HUES48 (cell line): Measurements from ENCODE around the gene MFAP4.

Source experiments
- H3K27ac ChIP-seq: one replicate; pipeline ENCODE4 v1.7.0; 2013; ENCODE audit warnings: low read depth, low read length, inconsistent platforms
- H3K27me3 ChIP-seq: 2 replicates; pipeline ENCODE4 v1.6.1; 2013; ENCODE audit warnings: mild to moderate bottlenecking, low read length; ENCODE audit not compliant: control insufficient read depth, insufficient read depth
- H3K36me3 ChIP-seq: 2 replicates; pipeline ENCODE4 v1.6.1; 2013; ENCODE audit warnings: low read length; ENCODE audit not compliant: control insufficient read depth, insufficient read depth
- H3K4me1 ChIP-seq: 2 replicates; pipeline ENCODE4 v1.6.1; 2013; ENCODE audit warnings: mild to moderate bottlenecking, low read length; ENCODE audit not compliant: control insufficient read depth, insufficient read depth
- H3K4me3 ChIP-seq: 2 replicates; pipeline ENCODE4 v1.5.1; 2013; ENCODE audit warnings: mild to moderate bottlenecking, low read depth, low read length
- H3K9ac ChIP-seq: 2 replicates; pipeline ENCODE4 v1.6.1; 2013; ENCODE audit warnings: mild to moderate bottlenecking, low read depth, low read length, moderate library complexity
- H3K9me3 ChIP-seq: 2 replicates; pipeline ENCODE4 v1.6.1; 2013; ENCODE audit warnings: low read length; ENCODE audit not compliant: control insufficient read depth, insufficient read depth

Gene MFAP4

DNA sequence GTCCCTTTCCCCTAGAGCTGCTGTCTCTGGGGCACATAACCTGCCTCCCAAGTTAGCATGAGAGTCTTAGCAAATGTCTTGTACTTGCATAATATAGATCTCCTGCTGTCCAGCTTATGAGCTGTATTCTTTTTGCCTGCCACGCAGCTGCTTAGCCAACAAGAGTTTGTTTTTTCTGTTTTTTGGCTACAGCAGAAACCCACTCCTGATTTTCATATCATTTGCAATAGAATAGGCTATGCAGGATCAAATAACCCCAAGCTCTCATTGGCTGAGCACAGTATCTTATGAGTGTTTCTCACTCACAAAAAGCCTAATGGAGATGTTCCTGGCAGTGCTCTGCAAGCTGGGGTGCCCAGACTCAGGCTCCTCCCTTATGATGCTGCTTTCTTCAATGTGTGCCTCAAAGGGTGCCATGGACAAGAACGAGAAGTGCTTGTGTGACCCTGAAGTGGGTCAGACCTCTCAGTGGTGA, 47.6 kb downstream of the MFAP4 start:
- Histone ChIP-seq H3K4me1 (peaks cover 16% of the 10 kb centered on the region), H3K9ac (no peak overlapping the region), H3K27me3 (no peaks in the 10 kb centered on the region), H3K9me3 (no peaks in the 10 kb centered on the region), H3K36me3 (peaks cover 3% of the 10 kb centered on the region; the same call in 1 of the 2 replicates), H3K27ac (peak overlapping the region; percentile 36), H3K4me3 (no peak overlapping the region)

GRCh38 chr17:19338031-19338990, 48.7 kb downstream of the MFAP4 start:
- no peaks in the 10 kb centered on the region for H3K27me3 ChIP-seq
- H3K9me3 ChIP-seq, result no peaks in the 10 kb centered on the region
- no peak overlapping the region for H3K27ac ChIP-seq
- H3K4me3 ChIP-seq, result no peak overlapping the region
- peaks cover 21% of the 10 kb centered on the region for H3K4me1 ChIP-seq
- no peak overlapping the region for H3K9ac ChIP-seq
- no peaks in the 10 kb centered on the region for H3K36me3 ChIP-seq

DNA sequence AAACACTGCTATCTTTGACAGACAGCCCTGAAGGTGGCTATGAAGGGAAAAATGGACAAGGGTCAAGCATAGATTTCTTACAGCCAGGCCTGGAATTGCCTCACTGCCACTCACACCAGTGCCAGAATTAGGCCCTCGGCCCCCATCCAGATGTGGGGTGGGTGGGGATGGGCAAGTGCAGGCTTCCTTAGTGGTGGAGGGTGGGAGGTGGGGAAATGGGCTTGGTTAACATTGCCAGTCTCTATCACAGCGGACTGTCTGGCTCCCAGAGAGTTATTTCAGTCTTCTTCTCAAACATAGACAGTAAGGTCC, 49.3 kb downstream of the MFAP4 start:
- H3K27ac ChIP-seq, result no peak overlapping the region
- no peak overlapping the region for H3K9ac ChIP-seq
- H3K9me3 ChIP-seq, result no peaks in the 10 kb centered on the region
- no peak overlapping the region for H3K4me3 ChIP-seq
- H3K27me3 ChIP-seq, result no peaks in the 10 kb centered on the region
- no peaks in the 10 kb centered on the region for H3K36me3 ChIP-seq
- peaks cover 22% of the 10 kb centered on the region for H3K4me1 ChIP-seq

DNA sequence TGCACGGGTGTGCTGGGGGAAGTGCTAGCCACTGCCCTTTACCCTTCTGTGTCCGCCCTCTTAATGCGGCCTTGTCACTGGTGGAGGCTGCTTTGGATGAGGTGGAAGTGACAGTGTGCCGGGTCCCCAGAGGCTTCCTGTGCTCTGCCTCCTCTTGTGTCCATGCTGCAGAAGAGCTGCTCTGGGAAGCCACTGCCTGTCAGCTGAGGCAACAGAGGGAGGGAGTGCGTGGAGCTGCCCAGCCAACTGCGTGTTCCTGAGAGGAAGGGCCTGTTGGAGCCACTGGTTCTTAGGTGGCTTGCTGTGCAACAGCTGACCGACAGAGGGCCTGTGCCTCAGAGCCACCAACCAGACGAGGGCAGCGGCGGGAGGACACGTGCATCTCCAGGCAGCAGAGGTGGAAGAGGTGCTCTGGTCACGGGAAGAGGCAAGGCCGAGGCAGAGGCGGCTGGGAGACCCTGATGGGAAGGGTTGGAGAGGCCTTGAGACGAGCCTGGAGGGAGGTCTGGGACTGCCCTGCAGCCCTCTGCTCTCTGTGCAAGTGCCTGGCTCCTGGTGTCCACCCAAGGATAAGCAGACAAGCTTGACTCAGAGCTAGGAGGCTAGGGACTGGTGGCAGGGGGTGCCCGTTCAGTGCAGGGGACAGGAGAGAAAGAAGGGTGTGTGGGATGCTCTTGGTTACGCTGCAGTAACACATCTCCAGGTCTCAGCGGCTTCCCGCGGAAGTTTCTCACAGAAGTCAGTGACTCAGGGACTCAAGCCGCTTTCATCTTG, 49.9 kb downstream of the MFAP4 start:
- Histone ChIP-seq H3K9ac (no peak overlapping the region), H3K36me3 (no peaks in the 10 kb centered on the region), H3K4me1 (peaks cover 22% of the 10 kb centered on the region), H3K9me3 (no peaks in the 10 kb centered on the region), H3K4me3 (no peak overlapping the region), H3K27ac (no peak overlapping the region), H3K27me3 (no peaks in the 10 kb centered on the region)

- Histone ChIP-seq H3K36me3 (0 out of 2 replicates have a peak, but pooled peaks cover 2% of the 10 kb centered on the region), H3K9me3 (no peaks in the 10 kb centered on the region), H3K4me3 (no peak overlapping the region), H3K27me3 (no peaks in the 10 kb centered on the region), H3K9ac (no peak overlapping the region), H3K4me1 (peaks cover 22% of the 10 kb centered on the region), H3K27ac (no peak overlapping the region)
These were observed 50.9 kb downstream of the MFAP4 start for GRCh38 chr17:19335951-19336631.

GRCh38 chr17:19334331-19334730, 52.7 kb downstream of the MFAP4 start:
- no peak overlapping the region for H3K4me3 ChIP-seq
- H3K9me3 ChIP-seq, result no peaks in the 10 kb centered on the region
- H3K4me1 ChIP-seq, result peaks cover 17% of the 10 kb centered on the region
- H3K27ac ChIP-seq, result no peak overlapping the region
- peaks cover 12% of the 10 kb centered on the region for H3K36me3 ChIP-seq
- no peaks in the 10 kb centered on the region for H3K27me3 ChIP-seq
- H3K9ac ChIP-seq, result no peak overlapping the region

DNA sequence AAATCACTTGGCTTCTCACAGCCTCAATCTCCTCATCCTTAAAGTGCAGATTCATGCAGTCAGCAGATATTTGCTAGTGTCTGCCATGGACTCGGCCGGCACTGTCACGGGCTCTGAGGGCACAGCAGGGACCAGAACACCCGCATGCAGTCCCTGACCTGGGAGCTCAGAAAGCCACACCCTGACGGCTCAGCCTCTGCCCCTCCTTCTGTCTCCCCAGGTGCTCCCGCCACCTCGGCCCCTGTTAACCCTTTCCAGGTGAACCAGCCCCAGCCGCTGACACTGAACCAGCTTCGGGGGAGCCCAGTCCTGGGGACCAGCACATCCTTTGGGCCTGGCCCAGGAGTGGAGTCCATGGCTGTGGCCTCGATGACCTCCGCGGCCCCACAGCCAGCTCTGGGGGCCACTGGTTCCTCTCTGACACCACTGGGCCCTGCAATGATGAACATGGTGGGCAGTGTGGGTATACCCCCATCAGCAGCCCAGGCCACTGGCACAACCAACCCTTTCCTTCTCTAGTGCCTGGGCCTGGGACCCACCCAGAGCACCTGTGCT, 53.2 kb downstream of the MFAP4 start:
- Histone ChIP-seq H3K36me3 (peaks cover 15% of the 10 kb centered on the region), H3K27ac (no peak overlapping the region), H3K27me3 (no peaks in the 10 kb centered on the region), H3K9me3 (no peaks in the 10 kb centered on the region), H3K4me3 (no peak overlapping the region), H3K9ac (no peak overlapping the region), H3K4me1 (peaks cover 12% of the 10 kb centered on the region)
